HepG2 (cell line): Measurements from ENCODE around the gene SERINC2. TPM values are rescaled to one million over a fixed set of nuclear protein-coding genes. Genes with fewer than 3 reads are reported as not detected.

Experiments used
- CREB3 ChIP-seq: sonication (generic); formaldehyde crosslinking; IDR thresholded peaks from 2 replicates; pipeline ENCODE4 v1.5.0; 2020; ENCODE audit warnings: missing genetic modification reagents
- ESRRA ChIP-seq: sonication (generic); formaldehyde crosslinking; IDR thresholded peaks from 2 replicates; pipeline ENCODE4 v1.5.1; 2020; ENCODE audit warnings: mild to moderate bottlenecking, low read depth, missing genetic modification reagents
- FOXJ3 ChIP-seq: sonication (generic); formaldehyde crosslinking; IDR thresholded peaks from 2 replicates; pipeline ENCODE4 v1.4.0; 2020; ENCODE audit warnings: missing genetic modification reagents, mild to moderate bottlenecking, borderline replicate concordance
- FOXO4 ChIP-seq: sonication (generic); formaldehyde crosslinking; conservative IDR thresholded peaks from 2 replicates; pipeline ENCODE4 v1.8.1; 2023; ENCODE audit warnings: missing genetic modification reagents
- HNRNPH1 ChIP-seq: fragments of 200-400 bp; formaldehyde crosslinking; optimal IDR thresholded peaks from 2 replicates; pipeline ENCODE3; 2017; ENCODE audit warnings: mild to moderate bottlenecking, low read depth, low read length
- JARID2 ChIP-seq: sonication (generic); formaldehyde crosslinking; IDR thresholded peaks from 2 replicates; pipeline ENCODE4 v1.8.1; 2023; ENCODE audit warnings: missing genetic modification reagents, inconsistent platforms; ENCODE audit not compliant: insufficient replicate concordance
- MAFF ChIP-seq: IDR thresholded peaks from 2 replicates; pipeline ENCODE4 v1.6.1; 2011; ENCODE audit warnings: low read depth, low read length, improper control_type of control experiment
- NFRKB ChIP-seq: fragments of 450-650 bp; IDR thresholded peaks from 2 replicates; pipeline ENCODE4 v1.6.1; 2017
- NR3C1 ChIP-seq: sonication (generic); formaldehyde crosslinking; IDR thresholded peaks from 2 replicates; pipeline ENCODE4 v1.4.0; 2020; ENCODE audit warnings: missing genetic modification reagents
- PAF1 ChIP-seq: IDR thresholded peaks from 2 replicates; pipeline ENCODE4 v1.6.1; 2016; ENCODE audit warnings: missing genetic modification reagents, missing compliant biosample characterization
- PITX1 ChIP-seq: sonication (generic); formaldehyde crosslinking; IDR thresholded peaks from 2 replicates; pipeline ENCODE4 v1.5.1; 2020; ENCODE audit warnings: mild to moderate bottlenecking, missing genetic modification reagents
- SMC3 ChIP-seq: IDR thresholded peaks from 2 replicates; pipeline ENCODE4 v1.6.1; 2011; ENCODE audit warnings: low read length, improper control_type of control experiment
- SOX6 ChIP-seq, 2 experiments: fragments of 450-650 bp in 1 of 2; sonication (generic) in 1 of 2; formaldehyde crosslinking in 1 of 2; IDR thresholded peaks; 2 replicates each; pipeline versions ENCODE4 v1.4.0 to v1.6.1; 2017 to 2020; ENCODE audit warnings: antibody characterized with exemption in 1 of 2, mild to moderate bottlenecking in 1 of 2, missing genetic modification reagents in 1 of 2
- SP1 ChIP-seq, 2 experiments: fragments of 450-650 bp in 1 of 2; sonication (generic) in 1 of 2; formaldehyde crosslinking in 1 of 2; IDR thresholded peaks; 2 replicates each; pipeline versions ENCODE4 v1.4.0 to v1.6.1; 2016 to 2020; ENCODE audit warnings: missing genetic modification reagents in 1 of 2
- SP4 ChIP-seq: sonication (generic); formaldehyde crosslinking; IDR thresholded peaks from 2 replicates; pipeline ENCODE4 v1.8.1; 2023; ENCODE audit warnings: mild to moderate bottlenecking, missing genetic modification reagents
- ZBTB42 ChIP-seq: sonication (generic); formaldehyde crosslinking; IDR thresholded peaks from 2 replicates; pipeline ENCODE4 v1.5.0; 2020; ENCODE audit warnings: mild to moderate bottlenecking, missing genetic modification reagents
- ZNF746 ChIP-seq: sonication (generic); formaldehyde crosslinking; IDR thresholded peaks from 2 replicates; pipeline ENCODE4 v1.8.0; 2022; ENCODE audit warnings: mild to moderate bottlenecking, missing genetic modification reagents
- ZNF773 ChIP-seq: sonication (generic); formaldehyde crosslinking; IDR thresholded peaks from 2 replicates; pipeline ENCODE4 v1.4.0; 2020; ENCODE audit warnings: missing genetic modification reagents, borderline replicate concordance
- ZSCAN30 ChIP-seq: sonication (generic); formaldehyde crosslinking; IDR thresholded peaks from 2 replicates; pipeline ENCODE4 v1.5.0; 2020; ENCODE audit warnings: mild to moderate bottlenecking, missing genetic modification reagents
- polyA plus RNA-seq, 8 experiments: library from polyadenylated mRNA; depleted of rRNA in 3 of 8; stranded (reverse) in 7 of 8; unstranded in 1 of 8; fragments of >200 nt; fragmentation: Illumina TruSeq in 4 of 8; extraction: Trizol in 4 of 8; gene quantifications; 2 replicates each; pipeline versions ENCODE4 v1.2.1 to v1.2.3, GENCODE V29; 2011 to 2016; ENCODE audit warnings: low read depth in 4 of 8, missing spikeins in 1 of 8, mixed read lengths in 1 of 8; ENCODE audit not compliant: insufficient read depth in 1 of 8
- total RNA-seq, 5 experiments: library from RNA; depleted of rRNA; stranded (reverse); fragments of >200 nt; fragmentation: Illumina TruSeq; extraction: Trizol; gene quantifications; 2 replicates each; pipeline ENCODE4 v1.2.3, GENCODE V29; 2016; ENCODE audit warnings: low read depth in 1 of 5
- TF ChIP-seq, protein P1 (sequence below): sonication (generic); formaldehyde crosslinking; conservative IDR thresholded peaks from 2 replicates; pipeline ENCODE4 v1.4.0; 2020; ENCODE audit warnings: mild to moderate bottlenecking, missing genetic modification reagents, moderate library complexity
- TF ChIP-seq, protein P2 (sequence below): sonication (generic); formaldehyde crosslinking; IDR thresholded peaks from 2 replicates; pipeline ENCODE4 v1.5.0; 2020; ENCODE audit warnings: missing genetic modification reagents
- TF ChIP-seq, protein P3 (sequence below): sonication (generic); formaldehyde crosslinking; IDR thresholded peaks from 2 replicates; pipeline ENCODE4 v1.4.0; 2020; ENCODE audit warnings: missing genetic modification reagents
- TF ChIP-seq, protein P4 (sequence below): IDR thresholded peaks from 2 replicates; pipeline ENCODE4 v1.6.1; 2012; ENCODE audit warnings: inconsistent platforms

The SERINC2 gene
- total and polyA plus RNA-seq, 2 of the 13 experiments (the other 11 are each of a cell fraction or from before 2014, with no cell fraction given): 4.8 to 126 TPM

- TF ChIP-seq, protein P1, sequence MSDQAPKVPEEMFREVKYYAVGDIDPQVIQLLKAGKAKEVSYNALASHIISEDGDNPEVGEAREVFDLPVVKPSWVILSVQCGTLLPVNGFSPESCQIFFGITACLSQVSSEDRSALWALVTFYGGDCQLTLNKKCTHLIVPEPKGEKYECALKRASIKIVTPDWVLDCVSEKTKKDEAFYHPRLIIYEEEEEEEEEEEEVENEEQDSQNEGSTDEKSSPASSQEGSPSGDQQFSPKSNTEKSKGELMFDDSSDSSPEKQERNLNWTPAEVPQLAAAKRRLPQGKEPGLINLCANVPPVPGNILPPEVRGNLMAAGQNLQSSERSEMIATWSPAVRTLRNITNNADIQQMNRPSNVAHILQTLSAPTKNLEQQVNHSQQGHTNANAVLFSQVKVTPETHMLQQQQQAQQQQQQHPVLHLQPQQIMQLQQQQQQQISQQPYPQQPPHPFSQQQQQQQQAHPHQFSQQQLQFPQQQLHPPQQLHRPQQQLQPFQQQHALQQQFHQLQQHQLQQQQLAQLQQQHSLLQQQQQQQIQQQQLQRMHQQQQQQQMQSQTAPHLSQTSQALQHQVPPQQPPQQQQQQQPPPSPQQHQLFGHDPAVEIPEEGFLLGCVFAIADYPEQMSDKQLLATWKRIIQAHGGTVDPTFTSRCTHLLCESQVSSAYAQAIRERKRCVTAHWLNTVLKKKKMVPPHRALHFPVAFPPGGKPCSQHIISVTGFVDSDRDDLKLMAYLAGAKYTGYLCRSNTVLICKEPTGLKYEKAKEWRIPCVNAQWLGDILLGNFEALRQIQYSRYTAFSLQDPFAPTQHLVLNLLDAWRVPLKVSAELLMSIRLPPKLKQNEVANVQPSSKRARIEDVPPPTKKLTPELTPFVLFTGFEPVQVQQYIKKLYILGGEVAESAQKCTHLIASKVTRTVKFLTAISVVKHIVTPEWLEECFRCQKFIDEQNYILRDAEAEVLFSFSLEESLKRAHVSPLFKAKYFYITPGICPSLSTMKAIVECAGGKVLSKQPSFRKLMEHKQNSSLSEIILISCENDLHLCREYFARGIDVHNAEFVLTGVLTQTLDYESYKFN (CRISPR knock-in tag): peak; percentile 85
- TF ChIP-seq, protein P2, sequence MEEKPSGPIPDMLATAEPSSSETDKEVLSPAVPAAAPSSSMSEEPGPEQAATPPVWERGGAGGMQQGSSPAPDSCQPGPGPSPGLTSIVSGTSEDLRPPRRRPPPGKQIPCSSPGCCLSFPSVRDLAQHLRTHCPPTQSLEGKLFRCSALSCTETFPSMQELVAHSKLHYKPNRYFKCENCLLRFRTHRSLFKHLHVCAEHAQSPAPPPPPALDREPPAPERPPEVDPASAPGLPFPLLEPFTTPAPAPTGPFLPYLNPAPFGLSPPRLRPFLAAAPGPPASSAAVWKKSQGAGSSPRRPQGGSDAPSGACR: peak; percentile 91
- TF ChIP-seq ZNF773 (CRISPR knock-in tag) (no peak), FOXJ3 (CRISPR knock-in tag) (no peak), JARID2 (CRISPR knock-in tag) (no peak), NFRKB (no peak), ESRRA (CRISPR knock-in tag) (peak; percentile 76; the same call in 1 of the 2 replicates), ZBTB42 (no peak), FOXO4 (0 out of 2 replicates have a peak, but pooled peaks have one; percentile 56), CREB3 (CRISPR knock-in tag) (no peak), PAF1 (no peak), PITX1 (CRISPR knock-in tag) (peak; percentile 82), HNRNPH1 (no peak), NR3C1 (CRISPR knock-in tag) (no peak), SOX6 (IDR thresholded peaks at IDR 0.05) (no peak), SOX6 (CRISPR knock-in tag; IDR thresholded peaks at IDR 0.05) (peak; percentile 73), SP1 (IDR thresholded peaks at IDR 0.05) (no peak), SP1 (CRISPR knock-in tag; IDR thresholded peaks at IDR 0.05) (no peak), ZNF746 (no peak), SP4 (CRISPR knock-in tag) (peak; percentile 8; the same call in 1 of the 2 replicates), SMC3 (no peak), ZSCAN30 (no peak), MAFF (no peak)
- TF ChIP-seq, protein P3, sequence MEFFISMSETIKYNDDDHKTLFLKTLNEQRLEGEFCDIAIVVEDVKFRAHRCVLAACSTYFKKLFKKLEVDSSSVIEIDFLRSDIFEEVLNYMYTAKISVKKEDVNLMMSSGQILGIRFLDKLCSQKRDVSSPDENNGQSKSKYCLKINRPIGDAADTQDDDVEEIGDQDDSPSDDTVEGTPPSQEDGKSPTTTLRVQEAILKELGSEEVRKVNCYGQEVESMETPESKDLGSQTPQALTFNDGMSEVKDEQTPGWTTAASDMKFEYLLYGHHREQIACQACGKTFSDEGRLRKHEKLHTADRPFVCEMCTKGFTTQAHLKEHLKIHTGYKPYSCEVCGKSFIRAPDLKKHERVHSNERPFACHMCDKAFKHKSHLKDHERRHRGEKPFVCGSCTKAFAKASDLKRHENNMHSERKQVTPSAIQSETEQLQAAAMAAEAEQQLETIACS (CRISPR knock-in tag): no peak
- TF ChIP-seq, protein P4, sequence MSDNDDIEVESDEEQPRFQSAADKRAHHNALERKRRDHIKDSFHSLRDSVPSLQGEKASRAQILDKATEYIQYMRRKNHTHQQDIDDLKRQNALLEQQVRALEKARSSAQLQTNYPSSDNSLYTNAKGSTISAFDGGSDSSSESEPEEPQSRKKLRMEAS: peak; percentile 38; the same call in 1 of the 2 replicates
Measured at GRCh38 chr1:31441970-31442647, 29.1 kb downstream of the SERINC2 start (continued).
